Ovary (tissue), 3 donors: Measurements from ENCODE around the gene STPG1.

Experiments used
- CTCF ChIP-seq, 3 donors: fragments of 450-650 bp in 2 of 3; fragments of 200-600 bp in 1 of 3; IDR thresholded peaks; one replicate each; pipeline versions ENCODE4 v1.5.1 to v1.8.0; 2016 to 2022; ENCODE audit warnings: antibody characterized with exemption in 3 of 3, mild to moderate bottlenecking in 1 of 3
- EP300 ChIP-seq: sonication (generic); formaldehyde crosslinking; IDR thresholded peaks from one replicate; pipeline ENCODE4 v1.6.1; 2017; ENCODE audit warnings: antibody characterized with exemption
- POLR2A ChIP-seq: fragments of 450-650 bp; IDR thresholded peaks from one replicate; pipeline ENCODE4 v1.6.1; 2017; ENCODE audit warnings: antibody characterized with exemption, mild to moderate bottlenecking, moderate library complexity
- donor health status: DM: no; HTN: no; CAD: no.

- TF ChIP-seq CTCF (IDR thresholded peaks at IDR 0.05), result no peak
- TF ChIP-seq POLR2A, result no peak
- TF ChIP-seq EP300, result no peak
Measured at GRCh38 chr1:24347159-24347934, 66.2 kb downstream of the STPG1 start.
